Measurements from ENCODE around the gene EGF. TPM values are rescaled to one million over a fixed set of nuclear protein-coding genes. Genes with fewer than 3 reads are reported as not detected.

Gene EGF
- total RNA-seq, 6 experiments from 2014 or later = 1.1 to 2.2 (median 1.7) TPM

- no peak for TF ChIP-seq CTCF (IDR thresholded peaks at IDR 0.05)
- Mint-ChIP-seq H3K27me3 (ENCODE audit: insufficient read depth) (no peaks in the 10 kb centered on the region), H3K36me3 (ENCODE audit: low read depth) (no peaks in the 10 kb centered on the region), H3K9me3 (no peaks in the 10 kb centered on the region), H3K4me1 (ENCODE audit: low read depth) (peaks cover 28% of the 10 kb centered on the region), H3K27ac (no peak overlapping the region), H3K4me3 (no peak overlapping the region)
- DNase-seq = no peak
Measured at GRCh38 chr4:110059556-110060191, 147.0 kb downstream of the EGF start.

GRCh38 chr4:110061076-110061475, 148.4 kb downstream of the EGF start:
- no peak for DNase-seq

More at GRCh38 chr4:110061076-110061475, 148.4 kb downstream of the EGF start:
- Mint-ChIP-seq H3K9me3 (no peaks in the 10 kb centered on the region), H3K27me3 (ENCODE audit: insufficient read depth) (no peaks in the 10 kb centered on the region), H3K4me3 (no peak overlapping the region), H3K4me1 (ENCODE audit: low read depth) (peaks cover 18% of the 10 kb centered on the region), H3K36me3 (ENCODE audit: low read depth) (no peaks in the 10 kb centered on the region), H3K27ac (no peak overlapping the region)
- TF ChIP-seq CTCF (IDR thresholded peaks at IDR 0.05) = no peak

Other genes starting within 250 kb of the EGF start
- 10 to 100 TPM; 14.2 to 19.9 (median 16.3) TPM for gene CASP6, start 209.4 kb upstream of the EGF start, total RNA-seq (2021; fragmentation: NEBNext Ultra II Directional; extraction: Animal tissue kit (Norgen Biotek cat#: 25700))
- 10 to 100 TPM; 33.1 to 40.7 (median 38.1) TPM for gene PLA2G12A, start 182.8 kb upstream of the EGF start, total RNA-seq (2021; fragmentation: NEBNext Ultra II Directional; extraction: Animal tissue kit (Norgen Biotek cat#: 25700))
- not detected for gene CFI, start 110.9 kb upstream of the EGF start, total RNA-seq (2021; fragmentation: NEBNext Ultra II Directional; extraction: Animal tissue kit (Norgen Biotek cat#: 25700))
- 10 to 100 TPM; 20.1 to 26.8 (median 24.8) TPM for gene GAR1, start 97.1 kb upstream of the EGF start, total RNA-seq (2021; fragmentation: NEBNext Ultra II Directional; extraction: Animal tissue kit (Norgen Biotek cat#: 25700))
- gene RRH, start 84.9 kb upstream of the EGF start, total RNA-seq (2021; fragmentation: NEBNext Ultra II Directional; extraction: Animal tissue kit (Norgen Biotek cat#: 25700)) = not detected
- gene LRIT3, start 64.8 kb upstream of the EGF start, total RNA-seq (2021; fragmentation: NEBNext Ultra II Directional; extraction: Animal tissue kit (Norgen Biotek cat#: 25700)) = under 1 TPM in 1 of 6 experiments, not detected in 5; 0.05 TPM